K562 (cell line): ENCODE data around the gene FFAR1. TPM values are rescaled to one million over a fixed set of nuclear protein-coding genes. Genes with fewer than 3 reads are reported as not detected.
"Not testable (repeated sequence)": the region's sequence is repeated elsewhere in the genome, so short reads cannot be mapped to it uniquely, and the experiment has no call there.

Experiments used
- ATAC-seq: fragments of 200-7000 bp; cut with Tn5 transposase; 3 replicates; pipeline ENCODE4 v1.9.1; 2020; ENCODE audit warnings: moderate library complexity
- BruUV-seq: library from RNA; stranded (reverse); fragments of 400-500 nt; replicated peaks from 2 replicates; lab custom pipeline; 2021; lab: Mats Ljungman, UMichigan
- CTCF ChIA-PET: fragments of 300-600 bp; formaldehyde crosslinking; extraction: SDS; loops from one replicate; lab custom pipeline; 2021; ENCODE audit warnings: low intra/inter-chr PET ratio; lab: Yijun Ruan, JAX
- POLR2A ChIA-PET: fragments of 300-600, 350-650 bp; sonication (Branson Sonifier 250); formaldehyde crosslinking; extraction: SDS; loops from one replicate; lab custom pipeline; 2021; ENCODE audit warnings: antibody characterized with exemption, inconsistent platforms; lab: Yijun Ruan, JAX
- DNase-seq, 4 experiments: peaks; one replicate each; pipeline versions ENCODE4 v3.0.0 to v3.0.0-alpha.2; 2011 to 2018; ENCODE audit warnings: low spot score in 3 of 4, mixed read lengths in 3 of 4; ENCODE audit errors: extremely low read depth in 1 of 4
- FAIRE-seq: peaks from 2 replicates; lab custom pipeline; 2011; peaks lifted over from hg19 to GRCh38; lab: Jason Lieb, UNC
- H2AFZ ChIP-seq: 2 replicates; pipeline ENCODE4 v1.6.0; 2011; ENCODE audit warnings: low read depth, low read length, control low read depth, inconsistent platforms
- H3K27ac ChIP-seq: fragments of 200-600 bp; 3 replicates; pipeline ENCODE4 v1.8.0; 2011; ENCODE audit warnings: low read depth, mild to moderate bottlenecking, control low read depth, inconsistent platforms, low read length, moderate library complexity, mixed read lengths; ENCODE audit errors: extremely low read depth
- H3K27me3 ChIP-seq, 2 experiments: fragments of 300-600 bp in 1 of 2; 2 replicates in 1 of 2; 3 replicates in 1 of 2; pipeline versions ENCODE4 v1.6.0 to v1.8.0; 2011; ENCODE audit warnings: inconsistent platforms in 2 of 2, low read length in 2 of 2, mild to moderate bottlenecking in 1 of 2, mixed read lengths in 1 of 2, moderate library complexity in 1 of 2; ENCODE audit not compliant: control insufficient read depth in 2 of 2, insufficient read depth in 2 of 2
- H3K36me3 ChIP-seq: fragments of 300-600 bp; 3 replicates; pipeline ENCODE4 v1.8.0; 2011; ENCODE audit warnings: mild to moderate bottlenecking, low read length, inconsistent platforms; ENCODE audit not compliant: control insufficient read depth, insufficient read depth
- H3K4me1 ChIP-seq, 2 experiments: fragments of 200-600 bp in 1 of 2; replicated peaks in 1 of 2; 2 replicates in 1 of 2; 3 replicates in 1 of 2; pipeline versions ENCODE4 v1.5.1 to v1.8.0; 2011; ENCODE audit warnings: inconsistent platforms in 2 of 2, low read length in 2 of 2, mild to moderate bottlenecking in 1 of 2, mixed read lengths in 1 of 2, moderate library complexity in 1 of 2; ENCODE audit not compliant: control insufficient read depth in 2 of 2, insufficient read depth in 2 of 2
- H3K4me2 ChIP-seq: 2 replicates; pipeline ENCODE4 v1.6.1; 2011; ENCODE audit warnings: low read length, control low read depth, inconsistent platforms, mixed read lengths; ENCODE audit not compliant: insufficient read depth
- H3K4me3 ChIP-seq: fragments of 200-600 bp; sonication (generic), shearing (Covaris generic); 2 replicates; pipeline ENCODE4 v1.5.1; 2016; ENCODE audit warnings: control low read depth, inconsistent platforms
- H3K79me2 ChIP-seq: fragments of 200-600 bp; 3 replicates; pipeline ENCODE4 v1.8.0; 2011; ENCODE audit warnings: low read length, inconsistent platforms; ENCODE audit not compliant: control insufficient read depth, insufficient read depth
- H3K9ac ChIP-seq, 2 experiments: 2 replicates each; pipeline versions ENCODE4 v1.6.0 to v1.6.1; 2011; ENCODE audit warnings: low read depth in 2 of 2, low read length in 2 of 2, control low read depth in 1 of 2, inconsistent platforms in 1 of 2, mild to moderate bottlenecking in 1 of 2, mixed read lengths in 1 of 2; ENCODE audit not compliant: insufficient read depth in 1 of 2
- H3K9me1 ChIP-seq: one replicate; pipeline ENCODE4 v1.6.0; 2011; ENCODE audit warnings: inconsistent platforms, mild to moderate bottlenecking, low read length, moderate library complexity; ENCODE audit not compliant: control insufficient read depth, insufficient read depth
- H3K9me3 ChIP-seq: replicated peaks from 2 replicates; pipeline ENCODE4 v1.5.1; 2011; ENCODE audit warnings: low read depth, low read length, inconsistent platforms; ENCODE audit not compliant: control insufficient read depth, insufficient read depth
- H4K20me1 ChIP-seq: replicated peaks from 2 replicates; pipeline ENCODE4 v1.6.1; 2011; ENCODE audit warnings: low read length, inconsistent platforms, mixed read lengths; ENCODE audit not compliant: control insufficient read depth, insufficient read depth
- ATF1 ChIP-seq, 2 experiments: fragments of 450-650 bp in 1 of 2; IDR thresholded peaks; 2 replicates each; pipeline ENCODE4 v1.6.1; 2016; ENCODE audit warnings: missing compliant biosample characterization in 1 of 2, missing genetic modification characterization in 1 of 2
- CEBPG ChIP-seq, 3 experiments: fragments of 200-800 bp in 1 of 3; sonication (Bioruptor generic) in 1 of 3; sonication (generic) in 1 of 3; formaldehyde crosslinking in 1 of 3; IDR thresholded peaks in 2 of 3; conservative IDR thresholded peaks in 1 of 3; 2 replicates each; pipeline versions ENCODE4 v1.6.1 to v1.8.0; 2016 to 2022; ENCODE audit warnings: missing compliant biosample characterization in 2 of 3, missing genetic modification characterization in 2 of 3, mild to moderate bottlenecking in 1 of 3, missing genetic modification reagents in 1 of 3
- HNRNPUL1 ChIP-seq: fragments of 200-400 bp; formaldehyde crosslinking; IDR thresholded peaks from 2 replicates; pipeline ENCODE4 v1.6.1; 2017; ENCODE audit warnings: low read length
- WGBS: fragments of 100-300 bp; shearing (Covaris generic); methylation state at CpG from one replicate; pipeline ENCODE4 v1.1.6; 2016; ENCODE audit warnings: low coverage, mixed read lengths; ENCODE audit not compliant: insufficient coverage; ENCODE audit errors: missing lambda C conversion rate; 5-methylcytosine and 5-hydroxymethylcytosine counted together
- in situ Hi-C: fragments of 300-500 bp; cut with MboI; formaldehyde crosslinking; loops from 4 replicates; pipeline ENCODE4 v1.15.0; 2018; ENCODE audit warnings: inconsistent platforms, mixed read lengths
- intact Hi-C: fragments of 100-400 bp; cut with micrococcal nuclease; formaldehyde crosslinking; loops from 2 replicates; pipeline ENCODE4 v1.14.2; 2022
- polyA plus RNA-seq, 8 experiments: library from polyadenylated mRNA; depleted of rRNA in 4 of 8; stranded (reverse) in 5 of 8; unstranded in 3 of 8; fragments of >200 nt; fragmentation: Nextera tagmentation in 2 of 8; fragmentation: Illumina TruSeq in 1 of 8; extraction: Ambion mirVana in 2 of 8; extraction: Trizol in 1 of 8; gene quantifications; 2 replicates each; pipeline versions ENCODE4 v1.2.1 to v1.2.3, GENCODE V29; 2011 to 2014; ENCODE audit warnings: inconsistent platforms in 1 of 8, missing spikeins in 1 of 8
- total RNA-seq, 7 experiments: library from RNA; depleted of rRNA in 6 of 7; stranded (reverse); fragments of >200 nt in 6 of 7; fragmentation: Illumina TruSeq in 2 of 7; extraction: Trizol in 2 of 7; gene quantifications; 2 replicates each; pipeline versions ENCODE4 v1.2.1 to v1.2.3, GENCODE V29; 2011 to 2021; ENCODE audit warnings: low replicate concordance in 1 of 7

The FFAR1 gene
- total and polyA plus RNA-seq, 9 of the 15 experiments (the other 6 are each of a cell fraction or from before 2014, with no cell fraction given): not detected

GRCh38 chr19:35357867-35358573 is 10.3 kb downstream of the FFAR1 start, which contains the start of gene FFAR3 (continued):
- TF ChIP-seq ATF1 (CRISPR knock-in tag; IDR thresholded peaks at IDR 0.05) (no peak), ATF1 (tag; IDR thresholded peaks at IDR 0.05) (peak; percentile 26; the same call in 1 of the 2 replicates), HNRNPUL1 (no peak), CEBPG (CRISPR knock-in tag; IDR thresholded peaks at IDR 0.05) (no peak), CEBPG (tag; conservative IDR thresholded peaks at IDR 0.05 in 1 of 2, IDR thresholded peaks at IDR 0.05 in 1 of 2) (peak; percentile 71 to 84)

- H3K4me1 ChIP-seq, H3K4me3 ChIP-seq, H3K9me3 ChIP-seq, H3K9ac ChIP-seq, FAIRE-seq, BruUV-seq, DNase-seq, H2AFZ ChIP-seq, H4K20me1 ChIP-seq, CTCF ChIA-PET, H3K36me3 ChIP-seq, H3K27ac ChIP-seq, H3K79me2 ChIP-seq, in situ Hi-C loops, H3K4me2 ChIP-seq, intact Hi-C loops, H3K9me1 ChIP-seq: not testable (repeated sequence)
- POLR2A ChIA-PET: interaction anchor here (1.5 kb wide), 1 partner anchor 95 kb away, joined by 3 read pairs; no protein-coding TSS in a partner anchor
- H3K27me3 ChIP-seq: peaks cover 13 to 40% of the 10 kb centered on the region in 2 experiments; a peak in 4 of 5 replicates
- ATAC-seq: peak; percentile 35; the same call in 1 of the 3 replicates
- WGBS: 20% methylated on average over 8 of the region's 16 CpGs
Observed at GRCh38 chr19:35358834-35359233, 11.1 kb downstream of the FFAR1 start.

GRCh38 chr19:35359395-35359794 is 11.7 kb downstream of the FFAR1 start:
- DNase-seq, H3K27ac ChIP-seq, POLR2A ChIA-PET, H3K79me2 ChIP-seq, H3K9me1 ChIP-seq, intact Hi-C loops, H3K9me3 ChIP-seq, H3K36me3 ChIP-seq, H4K20me1 ChIP-seq, H3K4me1 ChIP-seq, H3K4me2 ChIP-seq, CTCF ChIA-PET, H2AFZ ChIP-seq, H3K9ac ChIP-seq, in situ Hi-C loops, ATAC-seq, H3K4me3 ChIP-seq, BruUV-seq: not testable (repeated sequence)
- H3K27me3 ChIP-seq: peaks cover 14 to 46% of the 10 kb centered on the region in 2 experiments; a peak in 4 of 5 replicates
- FAIRE-seq: peak; percentile 32
- WGBS: 10% methylated on average over 12 of the region's 21 CpGs

GRCh38 chr19:35360081-35360480 is 12.4 kb downstream of the FFAR1 start:
- H3K79me2 ChIP-seq, H2AFZ ChIP-seq, H3K4me1 ChIP-seq, ATAC-seq, H3K36me3 ChIP-seq, FAIRE-seq, H3K9ac ChIP-seq, CTCF ChIA-PET, H3K4me2 ChIP-seq, intact Hi-C loops, DNase-seq, H4K20me1 ChIP-seq, H3K9me3 ChIP-seq, H3K9me1 ChIP-seq, POLR2A ChIA-PET, BruUV-seq, H3K4me3 ChIP-seq, in situ Hi-C loops, H3K27ac ChIP-seq: not testable (repeated sequence)
- no CpG with 5 or more reads among the region's 5 CpGs for WGBS
- H3K27me3 ChIP-seq: peaks cover 14 to 50% of the 10 kb centered on the region in 2 experiments; a peak in 4 of 5 replicates
